Activated naive CD4-positive, alpha-beta T cell treated with anti-CD3 and anti-CD28 coated beads for 36 hours (primary cell): ENCODE data around the gene CDH13. TPM values are rescaled to one million over a fixed set of nuclear protein-coding genes. Genes with fewer than 3 reads are reported as not detected.

Source experiments
- CTCF ChIA-PET: fragments of 350-600 bp; sonication (Branson Sonifier 250); formaldehyde crosslinking; loops from one replicate; lab custom pipeline; 2021; ENCODE audit warnings: antibody characterized with exemption; lab: Charles Lee
- DNase-seq: peaks from one replicate; pipeline ENCODE4 v3.0.0-alpha.2; 2020
- H3K27ac Mint-ChIP-seq: one replicate; pipeline ENCODE4 v1.8.0; 2021; ENCODE audit warnings: mild to moderate bottlenecking, mixed read lengths
- H3K27me3 Mint-ChIP-seq: one replicate; pipeline ENCODE4 v1.8.0; 2021; ENCODE audit warnings: low read depth, mixed read lengths
- H3K36me3 Mint-ChIP-seq: one replicate; pipeline ENCODE4 v1.8.0; 2021; ENCODE audit warnings: low read depth, mixed read lengths
- H3K4me1 Mint-ChIP-seq: one replicate; pipeline ENCODE4 v1.8.0; 2021; ENCODE audit warnings: low read depth, mixed read lengths
- H3K4me3 Mint-ChIP-seq: one replicate; pipeline ENCODE4 v1.8.0; 2021; ENCODE audit warnings: mild to moderate bottlenecking, moderate library complexity, mixed read lengths
- H3K9me3 Mint-ChIP-seq: one replicate; pipeline ENCODE4 v1.8.0; 2021; ENCODE audit warnings: mixed read lengths
- intact Hi-C: fragments of 100-400 bp; cut with micrococcal nuclease; formaldehyde crosslinking; loops from one replicate; pipeline ENCODE4 v1.15.1; 2023
- total RNA-seq, 2 experiments: library from RNA; stranded (reverse); gene quantifications; one replicate each; pipeline ENCODE4 v1.2.3, GENCODE V29; 2021

CDH13 gene
- total RNA-seq, 2 experiments from 2014 or later = not detected

- Mint-ChIP-seq H3K4me1 (no peaks in the 10 kb centered on the region), H3K36me3 (no peaks in the 10 kb centered on the region), H3K27me3 (peaks cover 9% of the 10 kb centered on the region), H3K4me3 (no peak overlapping the region), H3K9me3 (no peaks in the 10 kb centered on the region), H3K27ac (no peak overlapping the region)
- CTCF ChIA-PET = no interaction called here
- DNase-seq = no peak
- intact Hi-C loops = no loop called here
Observed at GRCh38 chr16:82738699-82739098, 111.9 kb downstream of the CDH13 start.

DNA sequence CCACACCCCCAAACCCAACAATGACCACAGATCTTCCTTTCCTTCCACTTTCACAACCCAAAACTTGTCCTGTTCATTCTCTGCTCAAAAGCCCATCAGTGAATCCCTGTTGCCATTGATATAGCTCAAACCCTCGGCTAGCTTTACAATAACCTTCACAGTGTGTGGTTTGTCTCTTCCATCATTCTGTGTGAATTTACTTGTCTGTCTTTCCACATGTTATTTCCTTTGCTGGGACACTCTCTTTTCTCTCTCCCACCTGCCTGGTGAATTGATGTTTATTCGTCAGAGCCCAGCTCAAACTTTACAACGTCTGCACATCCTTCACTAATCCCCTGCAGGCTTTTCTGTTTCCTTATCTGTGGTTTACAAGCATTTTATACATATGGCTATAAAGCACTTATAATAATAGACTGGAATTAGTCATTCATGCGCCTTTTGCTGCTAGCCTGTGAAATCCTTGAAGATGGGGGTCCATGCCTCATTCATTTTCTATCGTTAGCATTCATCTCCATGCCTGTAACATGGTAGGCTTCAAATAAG, 114.4 kb downstream of the CDH13 start:
- H3K4me3 Mint-ChIP-seq = no peak overlapping the region
- no peaks in the 10 kb centered on the region for H3K9me3 Mint-ChIP-seq
- intact Hi-C loops = no loop called here
- DNase-seq = no peak
- CTCF ChIA-PET = no interaction called here
- peaks cover 9% of the 10 kb centered on the region for H3K27me3 Mint-ChIP-seq
- no peak overlapping the region for H3K27ac Mint-ChIP-seq
- H3K4me1 Mint-ChIP-seq = no peaks in the 10 kb centered on the region
- H3K36me3 Mint-ChIP-seq = no peaks in the 10 kb centered on the region

DNA sequence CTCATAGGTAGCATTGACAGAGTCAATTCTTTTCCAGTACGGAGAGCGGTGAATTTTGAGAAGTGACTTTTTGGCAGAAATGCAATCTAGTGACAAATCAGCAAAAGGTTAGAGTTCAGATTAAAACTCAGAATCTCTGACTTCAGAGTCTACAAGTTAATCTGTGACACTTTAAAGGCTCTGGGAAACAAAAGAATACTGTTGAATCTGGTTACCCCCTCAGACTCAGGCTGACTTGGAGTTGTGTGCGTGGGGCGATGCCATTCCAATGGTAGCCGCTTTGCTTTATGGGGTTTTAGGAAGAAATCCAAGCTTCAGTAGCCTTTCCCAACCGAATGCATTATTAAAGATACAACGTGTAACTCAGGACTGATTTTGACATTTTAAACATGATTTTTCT, 118.2 kb downstream of the CDH13 start:
- DNase-seq = no peak
- Mint-ChIP-seq H3K36me3 (no peaks in the 10 kb centered on the region), H3K4me3 (no peak overlapping the region), H3K27ac (no peak overlapping the region), H3K27me3 (peaks cover 18% of the 10 kb centered on the region), H3K4me1 (no peaks in the 10 kb centered on the region), H3K9me3 (no peaks in the 10 kb centered on the region)
- intact Hi-C loops = no loop called here
- CTCF ChIA-PET = no interaction called here

DNA sequence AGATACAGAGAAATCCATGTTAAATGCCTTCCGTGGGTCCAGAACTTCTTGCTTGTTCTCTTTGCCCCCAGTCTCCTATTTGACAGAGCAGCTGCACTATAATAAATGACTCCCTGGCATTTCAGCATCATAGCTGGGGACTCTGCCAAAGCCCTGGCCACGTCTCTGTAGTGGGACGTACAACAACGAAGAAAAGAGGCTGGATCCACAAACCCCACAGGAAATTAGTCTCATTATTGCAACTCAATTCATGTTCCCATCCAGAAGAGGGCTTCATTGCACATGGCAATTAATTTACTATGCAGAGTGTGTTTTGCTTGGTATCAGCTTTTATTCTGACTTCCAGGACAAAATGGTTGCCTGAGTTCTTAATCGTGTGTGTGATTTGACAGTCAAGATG, 121.3 kb downstream of the CDH13 start:
- no peak for DNase-seq
- H3K4me1 Mint-ChIP-seq = no peaks in the 10 kb centered on the region
- CTCF ChIA-PET = no interaction called here
- H3K9me3 Mint-ChIP-seq = no peaks in the 10 kb centered on the region
- H3K27me3 Mint-ChIP-seq = peaks cover 18% of the 10 kb centered on the region
- no peak overlapping the region for H3K4me3 Mint-ChIP-seq
- intact Hi-C loops = no loop called here
- no peak overlapping the region for H3K27ac Mint-ChIP-seq
- H3K36me3 Mint-ChIP-seq = no peaks in the 10 kb centered on the region

DNA sequence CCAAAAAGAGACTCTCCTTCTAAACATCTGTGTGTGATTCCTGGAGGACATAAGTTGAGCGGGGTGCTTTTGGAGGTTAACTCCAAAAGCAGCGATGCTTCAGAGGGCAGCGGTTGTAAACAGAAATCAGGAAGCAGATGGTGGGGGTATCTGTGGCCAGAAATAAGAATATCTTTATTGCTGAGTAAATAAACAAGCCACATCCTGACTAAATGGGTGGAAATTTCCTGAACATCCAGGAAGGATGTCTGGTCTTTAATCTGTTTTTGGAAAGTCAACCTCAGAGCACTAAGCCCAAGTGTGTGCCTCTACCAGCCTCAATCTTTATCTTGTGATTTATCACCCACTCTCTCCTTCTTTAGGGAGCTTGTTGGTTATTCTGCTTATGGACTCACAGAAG, 123.3 kb downstream of the CDH13 start:
- Mint-ChIP-seq H3K36me3 (no peaks in the 10 kb centered on the region), H3K9me3 (no peaks in the 10 kb centered on the region), H3K4me3 (no peak overlapping the region), H3K27ac (no peak overlapping the region), H3K4me1 (no peaks in the 10 kb centered on the region), H3K27me3 (peaks cover 18% of the 10 kb centered on the region)
- CTCF ChIA-PET = no interaction called here
- no peak for DNase-seq
- intact Hi-C loops = no loop called here

- Mint-ChIP-seq H3K4me3 (no peak overlapping the region), H3K27ac (no peak overlapping the region), H3K36me3 (no peaks in the 10 kb centered on the region), H3K9me3 (no peaks in the 10 kb centered on the region), H3K27me3 (peaks cover 18% of the 10 kb centered on the region), H3K4me1 (no peaks in the 10 kb centered on the region)
- DNase-seq = no peak
- CTCF ChIA-PET = no interaction called here
- intact Hi-C loops = no loop called here
Observed at GRCh38 chr16:82751020-82751419, 124.3 kb downstream of the CDH13 start.

DNA sequence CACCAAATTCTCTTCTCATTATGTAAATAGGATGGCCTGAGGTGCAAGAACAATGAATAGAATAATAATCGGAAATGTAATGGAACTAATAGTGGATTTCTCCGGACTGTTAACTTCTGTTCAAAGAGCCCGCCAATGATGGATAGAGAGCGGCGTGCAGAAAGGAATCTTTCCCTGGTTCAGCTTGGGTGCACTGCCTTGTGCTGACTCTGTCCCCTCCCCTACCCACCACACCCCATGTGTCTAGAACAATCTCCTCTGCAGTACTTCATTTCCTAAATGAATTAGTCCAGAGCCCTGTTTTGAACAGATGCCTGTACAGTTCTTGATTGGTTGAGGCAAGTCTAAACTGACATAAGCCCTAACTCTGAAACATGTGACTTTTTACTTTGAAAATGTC, 125.4 kb downstream of the CDH13 start:
- intact Hi-C loops = no loop called here
- H3K4me3 Mint-ChIP-seq = no peak overlapping the region
- DNase-seq = no peak
- H3K4me1 Mint-ChIP-seq = no peaks in the 10 kb centered on the region
- CTCF ChIA-PET = no interaction called here
- no peaks in the 10 kb centered on the region for H3K36me3 Mint-ChIP-seq
- no peak overlapping the region for H3K27ac Mint-ChIP-seq
- no peaks in the 10 kb centered on the region for H3K9me3 Mint-ChIP-seq
- peaks cover 18% of the 10 kb centered on the region for H3K27me3 Mint-ChIP-seq

GRCh38 chr16:82753821-82754220, 127.1 kb downstream of the CDH13 start:
- no peak overlapping the region for H3K4me3 Mint-ChIP-seq
- H3K4me1 Mint-ChIP-seq = no peaks in the 10 kb centered on the region
- intact Hi-C loops = no loop called here
- DNase-seq = no peak
- CTCF ChIA-PET = no interaction called here
- H3K36me3 Mint-ChIP-seq = no peaks in the 10 kb centered on the region
- H3K27me3 Mint-ChIP-seq = peaks cover 14% of the 10 kb centered on the region
- no peaks in the 10 kb centered on the region for H3K9me3 Mint-ChIP-seq
- H3K27ac Mint-ChIP-seq = no peak overlapping the region

DNA sequence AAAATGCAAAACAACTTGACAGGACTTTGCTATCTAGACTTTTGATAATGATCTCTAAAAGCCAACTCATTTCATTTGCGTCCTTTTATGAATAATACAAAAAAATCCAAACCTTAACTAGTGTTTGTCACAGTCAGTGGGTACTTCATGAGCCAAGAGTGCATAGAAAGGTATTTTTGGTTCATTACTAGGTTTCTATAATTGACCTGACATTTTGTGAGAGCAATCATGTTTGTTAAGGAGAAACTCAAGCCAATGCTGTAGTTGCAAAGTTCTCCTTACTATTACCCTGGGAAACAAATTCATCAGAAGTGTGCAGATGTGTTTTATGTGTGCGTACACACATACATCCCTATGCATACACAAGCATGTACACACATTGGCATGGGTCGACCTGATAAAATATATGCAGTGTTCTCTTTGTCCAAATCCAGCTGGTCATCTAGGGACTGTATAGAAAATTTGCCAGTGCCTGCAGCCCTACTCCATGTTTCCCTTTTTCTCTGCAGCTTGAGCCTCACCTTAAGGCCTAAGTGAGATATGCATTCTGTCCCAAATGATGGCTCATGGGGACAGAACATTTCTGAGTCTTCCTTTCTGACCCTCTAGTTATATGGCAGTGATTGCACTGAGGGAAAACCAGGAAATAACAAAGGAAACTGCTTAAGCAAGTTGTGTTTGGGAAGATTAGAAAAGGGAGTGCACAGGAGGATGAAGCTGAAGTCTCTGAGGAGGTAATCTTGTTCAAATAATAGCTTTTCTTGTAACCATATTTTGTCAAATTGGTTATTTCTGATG, 128.1 kb downstream of the CDH13 start:
- CTCF ChIA-PET = no interaction called here
- Mint-ChIP-seq H3K4me1 (no peaks in the 10 kb centered on the region), H3K9me3 (no peaks in the 10 kb centered on the region), H3K27ac (no peak overlapping the region), H3K27me3 (peaks cover 12% of the 10 kb centered on the region), H3K4me3 (no peak overlapping the region), H3K36me3 (no peaks in the 10 kb centered on the region)
- DNase-seq = no peak
- intact Hi-C loops = no loop called here

DNA sequence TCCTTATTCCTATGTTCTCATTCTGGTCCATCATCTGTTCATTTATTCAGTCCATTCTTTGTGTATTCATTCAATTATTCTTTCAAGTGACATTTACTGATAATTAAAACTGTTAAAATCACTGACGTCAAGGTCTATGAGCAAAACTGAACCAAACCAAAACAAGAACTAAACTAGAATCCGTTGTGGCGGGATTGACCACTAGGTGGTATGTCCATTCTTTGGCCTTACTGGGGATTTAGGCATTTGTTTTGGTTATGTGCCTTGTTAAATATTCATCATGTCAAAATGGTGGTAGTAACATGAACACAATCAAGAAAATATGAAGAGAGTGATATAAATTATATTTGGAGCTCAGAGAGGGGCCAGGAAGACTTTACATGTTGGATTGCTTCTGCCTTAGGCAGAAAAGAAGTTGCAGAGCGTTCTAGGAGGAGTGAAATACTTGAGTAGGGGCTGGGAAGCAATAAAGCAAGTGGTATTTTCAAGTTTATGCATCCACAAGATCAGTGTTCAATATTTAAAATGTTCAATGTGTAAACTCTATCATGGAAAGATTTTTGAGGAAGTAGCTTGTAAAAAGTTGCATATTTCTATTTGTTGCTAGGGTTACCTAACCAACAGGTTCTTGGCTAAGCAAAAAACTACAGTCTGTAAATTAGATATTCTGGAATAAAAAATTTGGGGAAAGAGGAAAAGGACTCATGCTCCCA, 129.0 kb downstream of the CDH13 start:
- Mint-ChIP-seq H3K4me1 (peaks cover 2% of the 10 kb centered on the region), H3K4me3 (no peak overlapping the region), H3K9me3 (no peaks in the 10 kb centered on the region), H3K36me3 (no peaks in the 10 kb centered on the region), H3K27ac (no peak overlapping the region), H3K27me3 (peaks cover 13% of the 10 kb centered on the region)
- intact Hi-C loops = no loop called here
- CTCF ChIA-PET = no interaction called here
- no peak for DNase-seq

DNA sequence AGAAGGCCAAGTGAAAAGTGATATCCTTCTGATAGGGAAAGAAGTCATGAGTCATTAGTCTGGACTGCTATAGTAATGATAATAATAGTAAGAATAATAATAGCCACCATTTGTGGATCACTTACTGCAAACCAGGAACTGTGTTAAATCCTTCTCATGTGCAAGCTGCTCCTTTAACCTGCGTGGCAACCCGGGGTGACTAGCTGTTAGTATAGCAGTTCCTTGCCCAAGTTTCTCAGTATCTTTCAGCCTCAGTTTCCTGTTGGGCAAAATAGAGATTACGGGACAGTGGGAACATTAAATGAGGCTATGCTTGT, 129.5 kb downstream of the CDH13 start:
- DNase-seq = no peak
- Mint-ChIP-seq H3K4me1 (peaks cover 2% of the 10 kb centered on the region), H3K27me3 (peaks cover 9% of the 10 kb centered on the region), H3K27ac (no peak overlapping the region), H3K4me3 (no peak overlapping the region), H3K9me3 (no peaks in the 10 kb centered on the region), H3K36me3 (no peaks in the 10 kb centered on the region)
- CTCF ChIA-PET = no interaction called here
- intact Hi-C loops = no loop called here

GRCh38 chr16:82758406-82758805, 131.6 kb downstream of the CDH13 start:
- Mint-ChIP-seq H3K9me3 (no peaks in the 10 kb centered on the region), H3K4me3 (no peak overlapping the region), H3K27me3 (peaks cover 5% of the 10 kb centered on the region), H3K27ac (no peak overlapping the region), H3K4me1 (peaks cover 11% of the 10 kb centered on the region), H3K36me3 (no peaks in the 10 kb centered on the region)
- CTCF ChIA-PET = interaction anchor here (1.1 kb wide), 1 partner anchor 28 kb away, joined by 3 read pairs; no protein-coding TSS in a partner anchor
- intact Hi-C loops = no loop called here
- DNase-seq = no peak

DNA sequence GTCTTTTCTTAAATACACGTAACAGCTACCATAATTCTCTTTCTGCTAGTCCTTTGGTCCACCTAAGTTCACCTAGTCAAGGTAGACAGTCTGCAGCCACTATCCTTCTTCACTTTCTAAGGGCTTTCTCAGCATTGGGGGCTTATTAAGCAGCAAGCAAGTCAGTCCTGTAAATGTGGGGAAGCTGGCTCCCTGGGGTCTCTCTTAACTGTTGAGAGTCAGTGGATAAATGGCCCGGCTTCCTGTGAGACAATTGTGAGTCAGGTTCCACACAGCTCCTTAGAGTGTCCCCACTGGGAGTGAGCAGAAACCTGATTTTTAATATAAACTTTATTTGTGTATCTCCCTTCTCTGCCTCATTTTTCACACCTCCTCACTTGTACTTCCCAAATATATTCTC, 132.1 kb downstream of the CDH13 start:
- CTCF ChIA-PET = interaction anchor here (1.1 kb wide), 1 partner anchor 29 kb away, joined by 3 read pairs; no protein-coding TSS in a partner anchor
- Mint-ChIP-seq H3K27ac (no peak overlapping the region), H3K4me1 (peaks cover 11% of the 10 kb centered on the region)

More for the DNA sequence above, 132.1 kb downstream of the CDH13 start:
- intact Hi-C loops = no loop called here
- no peak for DNase-seq
- Mint-ChIP-seq H3K4me3 (no peak overlapping the region), H3K36me3 (no peaks in the 10 kb centered on the region), H3K9me3 (no peaks in the 10 kb centered on the region), H3K27me3 (peaks cover 5% of the 10 kb centered on the region)
